Dendritic cell treated with granulocyte-macrophage colony-stimulating factor and Interleukin-4, amounts not matched to agents 40 ng/mL and 50 ng/mL, for 4 days (primary cell): Measurements from ENCODE around the gene TEX14.
A peak's percentile ranks its signal among the peaks of the same experiment; 100 is the strongest.

Source experiments
- H3K27ac Mint-ChIP-seq: one replicate; pipeline ENCODE4 v1.8.0; 2022; ENCODE audit warnings: mild to moderate bottlenecking, mixed read lengths
- H3K27me3 Mint-ChIP-seq: one replicate; pipeline ENCODE4 v1.8.0; 2022; ENCODE audit warnings: mild to moderate bottlenecking, mixed read lengths
- H3K36me3 Mint-ChIP-seq: one replicate; pipeline ENCODE4 v1.8.0; 2022; ENCODE audit warnings: low read depth, mixed read lengths
- H3K4me1 Mint-ChIP-seq: one replicate; pipeline ENCODE4 v1.8.0; 2022; ENCODE audit warnings: low read depth, mixed read lengths
- H3K4me3 Mint-ChIP-seq: one replicate; pipeline ENCODE4 v1.8.0; 2022; ENCODE audit warnings: mild to moderate bottlenecking, moderate library complexity, mixed read lengths
- H3K9me3 Mint-ChIP-seq: one replicate; pipeline ENCODE4 v1.8.0; 2022; ENCODE audit warnings: mixed read lengths
- intact Hi-C: fragments of 100-400 bp; cut with micrococcal nuclease; formaldehyde crosslinking; loops from one replicate; pipeline ENCODE4 v1.15.0; 2022

The TEX14 gene

DNA sequence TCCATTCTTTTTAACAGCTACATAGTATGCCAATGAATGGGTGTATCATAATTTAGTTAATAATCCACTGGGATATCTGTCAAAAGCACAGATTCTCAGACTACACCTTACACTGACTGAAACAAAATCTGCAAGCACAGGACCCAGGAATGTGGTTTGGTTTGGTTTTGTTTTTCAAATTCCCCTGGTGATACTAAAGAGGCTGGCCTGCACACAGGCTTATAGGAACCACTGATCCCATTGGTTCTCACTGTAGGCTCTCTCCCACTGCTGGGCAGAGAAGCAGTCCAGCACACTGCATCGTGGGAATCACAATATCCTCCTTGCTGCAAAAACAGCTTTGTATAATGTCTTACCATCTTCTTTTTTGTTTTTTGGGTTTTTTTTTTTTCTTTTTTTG is 67.1 kb downstream of the TEX14 start:
- H3K9me3 Mint-ChIP-seq: no peaks in the 10 kb centered on the region
- no peak overlapping the region for H3K4me3 Mint-ChIP-seq
- H3K4me1 Mint-ChIP-seq: peaks cover 38% of the 10 kb centered on the region
- intact Hi-C loops: no loop called here
- H3K27ac Mint-ChIP-seq: peak overlapping the region; percentile 50
- no peaks in the 10 kb centered on the region for H3K36me3 Mint-ChIP-seq
- peaks cover 10% of the 10 kb centered on the region for H3K27me3 Mint-ChIP-seq

DNA sequence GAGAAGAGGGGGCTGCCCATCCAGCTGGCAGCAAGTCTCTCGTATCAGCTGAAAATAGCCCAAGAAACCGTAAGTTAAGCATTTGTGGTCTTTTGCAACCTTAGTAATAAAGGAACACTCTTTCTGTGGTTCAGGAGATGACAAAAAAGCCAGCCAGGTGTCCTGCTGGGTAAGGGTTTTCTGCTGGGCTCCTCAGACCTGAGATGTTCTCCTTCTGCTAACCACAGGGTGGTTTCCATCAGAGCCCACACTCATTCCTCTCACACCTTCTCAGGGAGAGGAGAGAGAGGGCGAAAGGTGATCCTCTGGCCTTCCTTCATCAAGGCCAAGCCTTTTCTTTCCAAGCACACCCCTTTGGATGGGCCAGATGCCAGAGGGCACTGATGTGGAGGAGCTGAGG is 70.7 kb downstream of the TEX14 start:
- no peaks in the 10 kb centered on the region for H3K9me3 Mint-ChIP-seq
- H3K4me3 Mint-ChIP-seq: no peak overlapping the region
- intact Hi-C loops: no loop called here
- H3K36me3 Mint-ChIP-seq: no peaks in the 10 kb centered on the region
- H3K27me3 Mint-ChIP-seq: peaks cover 10% of the 10 kb centered on the region
- no peak overlapping the region for H3K27ac Mint-ChIP-seq
- H3K4me1 Mint-ChIP-seq: peaks cover 19% of the 10 kb centered on the region

DNA sequence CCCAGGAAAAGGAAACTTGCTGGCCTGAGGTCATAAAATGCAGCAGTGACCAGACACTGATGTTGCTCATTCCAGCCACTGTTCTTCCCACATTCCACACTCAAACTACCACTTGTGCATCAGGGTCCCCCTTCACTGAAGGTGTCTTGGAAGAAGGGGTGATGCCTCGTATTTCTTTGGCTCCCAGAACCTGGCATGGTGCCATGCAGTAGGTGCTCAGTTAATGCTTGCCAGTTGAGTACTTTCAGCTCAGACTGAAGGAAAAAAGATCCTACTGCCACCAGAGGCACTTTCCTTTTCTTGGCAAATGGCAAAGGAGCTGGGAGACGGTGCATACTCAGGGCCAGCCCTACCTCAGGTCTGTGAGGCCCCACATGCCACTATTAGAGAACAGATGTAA is 73.5 kb downstream of the TEX14 start:
- Mint-ChIP-seq H3K9me3 (no peaks in the 10 kb centered on the region), H3K27ac (no peak overlapping the region), H3K27me3 (peaks cover 8% of the 10 kb centered on the region), H3K4me3 (no peak overlapping the region), H3K36me3 (no peaks in the 10 kb centered on the region), H3K4me1 (peaks cover 37% of the 10 kb centered on the region)
- intact Hi-C loops: no loop called here

DNA sequence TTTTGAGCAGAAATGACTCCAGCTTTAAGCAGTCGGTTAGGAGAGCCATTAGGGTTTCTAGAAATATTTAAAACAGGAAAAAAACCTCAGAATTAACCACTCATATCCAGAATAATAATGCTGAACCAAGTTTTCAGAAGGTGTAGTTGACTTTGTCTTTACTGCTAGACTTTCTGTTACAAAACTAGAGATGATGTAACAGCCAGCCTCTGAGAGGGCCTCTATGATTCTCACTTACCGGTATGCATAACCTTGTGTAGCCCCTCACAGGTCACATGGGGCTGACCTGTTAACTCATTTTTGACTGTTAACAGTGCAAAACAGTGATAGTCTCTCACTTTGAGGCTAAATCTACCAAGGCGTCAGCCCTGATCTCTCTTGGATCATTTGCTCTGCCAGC is 74.3 kb downstream of the TEX14 start:
- intact Hi-C loops: no loop called here

DNA sequence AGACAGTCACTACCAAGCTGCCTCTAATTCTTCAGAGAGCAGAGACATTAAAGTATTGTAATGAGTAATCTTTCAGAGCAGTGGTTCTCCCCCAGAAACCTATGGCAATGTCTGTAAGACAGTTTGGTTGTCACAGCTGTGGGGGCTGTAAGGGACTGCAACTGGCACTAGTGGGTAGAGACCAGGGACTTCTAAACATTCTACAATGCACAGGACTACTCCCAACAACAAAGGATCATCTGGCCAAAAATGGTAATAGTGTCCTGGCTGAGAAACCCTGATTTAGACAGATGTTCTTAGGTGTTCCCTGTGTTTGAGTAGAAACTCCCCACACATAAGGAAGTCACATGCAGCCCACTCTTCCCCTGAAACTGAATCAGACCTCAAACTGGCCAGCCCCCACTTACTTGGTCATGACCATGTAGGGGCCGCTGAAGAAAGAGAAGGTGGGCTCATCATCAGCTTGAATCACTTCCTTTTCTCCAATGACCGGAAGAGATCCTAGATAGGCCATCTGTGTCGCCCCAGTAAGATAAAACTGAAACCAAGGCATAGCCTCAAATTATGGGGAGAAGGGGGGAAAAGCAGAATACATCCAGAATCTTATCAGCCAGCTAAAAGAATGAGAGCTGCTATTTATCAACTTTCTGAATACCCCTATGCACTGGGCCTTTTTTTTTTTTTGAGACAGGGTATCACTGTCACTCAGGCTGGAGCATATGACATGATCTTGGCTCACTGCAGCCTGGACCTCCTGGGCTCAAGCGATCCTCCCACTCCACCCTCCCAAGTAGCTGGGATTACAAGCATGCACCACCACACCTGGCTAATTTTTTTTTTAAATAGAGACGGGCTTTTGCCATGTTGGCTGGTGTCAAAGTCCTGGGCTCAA is 75.8 kb downstream of the TEX14 start:
- H3K4me1 Mint-ChIP-seq: peaks cover 34% of the 10 kb centered on the region
- peak overlapping the region; percentile 60 for H3K27ac Mint-ChIP-seq
- no peaks in the 10 kb centered on the region for H3K9me3 Mint-ChIP-seq
- intact Hi-C loops: no loop called here
- no peaks in the 10 kb centered on the region for H3K36me3 Mint-ChIP-seq
- no peak overlapping the region for H3K4me3 Mint-ChIP-seq
- H3K27me3 Mint-ChIP-seq: peaks cover 1% of the 10 kb centered on the region

More for the DNA sequence above, 74.3 kb downstream of the TEX14 start:
- H3K27me3 Mint-ChIP-seq: peaks cover 5% of the 10 kb centered on the region
- H3K36me3 Mint-ChIP-seq: no peaks in the 10 kb centered on the region
- H3K9me3 Mint-ChIP-seq: no peaks in the 10 kb centered on the region
- H3K4me3 Mint-ChIP-seq: no peak overlapping the region
- peaks cover 34% of the 10 kb centered on the region for H3K4me1 Mint-ChIP-seq
- H3K27ac Mint-ChIP-seq: no peak overlapping the region

DNA sequence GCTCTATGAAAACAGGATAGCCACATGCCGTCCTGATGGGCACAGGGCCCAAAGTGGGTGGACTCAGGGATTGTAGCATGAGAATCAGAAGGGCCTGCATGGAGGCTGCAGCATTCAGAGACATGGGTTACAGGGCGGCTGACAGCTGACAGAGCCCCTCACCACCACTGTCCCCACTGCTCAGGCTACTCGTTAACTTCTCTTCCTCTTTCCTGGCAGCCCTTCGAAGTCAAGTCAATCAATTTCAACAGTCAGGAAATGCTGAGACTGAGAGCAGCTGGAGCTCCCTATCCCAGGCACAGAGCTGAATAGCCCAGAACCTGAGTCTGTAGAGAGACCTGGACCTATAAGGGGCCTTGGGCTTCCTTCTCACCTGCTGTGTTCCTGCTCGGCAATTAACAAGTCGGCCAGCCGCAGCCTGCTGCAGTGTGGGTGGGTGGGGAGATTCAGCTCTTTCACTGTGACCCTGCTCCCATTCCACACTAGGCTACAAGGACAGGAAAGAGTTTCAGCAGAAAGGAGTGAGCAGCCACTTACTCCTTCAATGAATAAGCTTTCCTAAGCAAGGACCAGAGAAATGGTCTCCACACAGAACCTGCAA is 76.9 kb downstream of the TEX14 start:
- Mint-ChIP-seq H3K4me3 (no peak overlapping the region), H3K27ac (peak overlapping the region; percentile 60), H3K9me3 (no peaks in the 10 kb centered on the region), H3K4me1 (peaks cover 39% of the 10 kb centered on the region), H3K36me3 (no peaks in the 10 kb centered on the region), H3K27me3 (peaks cover 4% of the 10 kb centered on the region)
- intact Hi-C loops: no loop called here

DNA sequence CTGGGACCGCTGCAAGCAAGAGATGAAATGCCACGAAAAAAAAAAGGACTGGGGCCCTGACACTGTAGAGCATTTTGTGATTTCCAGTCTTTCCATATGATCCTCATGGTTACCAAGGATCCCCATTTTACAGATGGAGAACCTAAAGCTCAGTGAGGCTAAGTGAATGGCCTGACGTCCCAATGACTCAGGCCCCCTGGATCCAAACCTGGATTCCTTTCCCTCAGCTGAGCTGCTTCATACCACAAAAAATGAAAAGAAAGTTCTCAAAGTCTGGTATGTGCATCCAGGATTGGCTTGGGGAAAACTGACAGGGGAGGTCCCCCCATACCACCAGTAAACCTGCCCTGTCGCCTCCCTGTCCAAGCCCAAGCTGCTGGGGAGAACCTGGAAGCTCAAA is 80.5 kb downstream of the TEX14 start:
- Mint-ChIP-seq H3K4me3 (no peak overlapping the region), H3K27ac (no peak overlapping the region), H3K9me3 (no peaks in the 10 kb centered on the region), H3K4me1 (peaks cover 47% of the 10 kb centered on the region), H3K27me3 (peaks cover 4% of the 10 kb centered on the region), H3K36me3 (no peaks in the 10 kb centered on the region)
- intact Hi-C loops: no loop called here

DNA sequence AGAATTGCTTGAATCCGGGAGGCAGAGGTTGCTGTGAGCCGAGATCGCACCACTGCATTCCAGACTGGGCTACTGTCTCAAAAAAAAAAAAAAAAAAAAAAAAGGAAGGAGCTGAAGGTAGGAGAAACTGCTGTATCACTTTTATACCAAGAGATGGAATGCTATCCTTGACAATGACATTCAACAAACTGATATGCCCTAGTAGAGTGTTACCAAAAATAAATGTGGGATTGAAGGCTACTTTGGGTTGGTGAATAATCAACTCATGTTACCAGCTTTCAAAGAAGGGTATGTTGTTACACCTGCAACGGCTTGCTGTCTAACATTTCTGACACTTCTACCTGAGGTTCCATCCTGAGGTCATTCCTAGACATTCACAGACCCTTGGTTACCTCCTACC is 84.9 kb downstream of the TEX14 start:
- Mint-ChIP-seq H3K4me1 (peaks cover 36% of the 10 kb centered on the region), H3K4me3 (no peak overlapping the region), H3K9me3 (no peaks in the 10 kb centered on the region), H3K36me3 (no peaks in the 10 kb centered on the region), H3K27me3 (peaks cover 4% of the 10 kb centered on the region), H3K27ac (peak overlapping the region; percentile 23)
- intact Hi-C loops: no loop called here

DNA sequence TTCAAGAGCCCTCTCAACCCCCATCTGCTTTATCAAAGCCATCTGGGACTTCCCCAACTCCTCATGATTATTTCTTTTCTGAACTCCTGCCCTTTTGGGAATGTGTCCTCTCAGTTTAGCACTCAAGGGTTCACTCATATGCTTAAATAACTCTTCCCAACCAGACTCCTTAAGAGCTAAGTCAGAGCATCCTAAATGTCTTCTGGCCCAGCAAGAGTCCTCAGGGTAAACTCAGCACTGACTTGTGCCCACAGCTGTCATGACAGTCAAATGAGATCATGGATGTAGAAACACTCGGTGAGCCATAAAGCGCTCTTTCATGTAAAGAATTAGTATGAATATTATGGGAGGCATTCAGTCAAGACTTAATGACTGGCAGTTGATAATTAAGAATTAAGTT is 85.9 kb downstream of the TEX14 start:
- Mint-ChIP-seq H3K4me3 (no peak overlapping the region), H3K4me1 (peaks cover 36% of the 10 kb centered on the region), H3K36me3 (no peaks in the 10 kb centered on the region), H3K9me3 (no peaks in the 10 kb centered on the region), H3K27me3 (peaks cover 3% of the 10 kb centered on the region), H3K27ac (peak overlapping the region; percentile 83)
- intact Hi-C loops: no loop called here

DNA sequence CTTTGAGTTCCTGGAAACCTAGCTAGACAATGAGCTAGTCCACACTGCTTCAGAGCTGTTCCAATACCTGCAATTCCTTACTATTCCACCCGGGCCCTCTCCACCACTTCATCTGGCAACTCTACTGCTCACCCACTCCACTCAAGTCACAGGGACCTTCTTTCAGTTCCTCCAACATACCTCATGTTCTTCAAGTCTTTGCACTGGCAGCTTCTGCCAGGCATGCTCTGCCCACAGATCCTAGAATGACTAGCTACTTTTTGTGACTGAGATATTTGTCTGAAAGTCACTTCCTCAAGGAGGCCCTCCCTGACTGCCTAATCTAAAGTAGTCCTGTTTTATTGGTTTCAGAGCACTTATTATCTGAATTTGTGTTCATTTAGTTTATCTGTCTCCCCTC is 86.4 kb downstream of the TEX14 start:
- Mint-ChIP-seq H3K27ac (peak overlapping the region; percentile 83), H3K9me3 (no peaks in the 10 kb centered on the region), H3K27me3 (peaks cover 2% of the 10 kb centered on the region), H3K4me3 (no peak overlapping the region), H3K4me1 (peaks cover 36% of the 10 kb centered on the region), H3K36me3 (no peaks in the 10 kb centered on the region)
- intact Hi-C loops: no loop called here

DNA sequence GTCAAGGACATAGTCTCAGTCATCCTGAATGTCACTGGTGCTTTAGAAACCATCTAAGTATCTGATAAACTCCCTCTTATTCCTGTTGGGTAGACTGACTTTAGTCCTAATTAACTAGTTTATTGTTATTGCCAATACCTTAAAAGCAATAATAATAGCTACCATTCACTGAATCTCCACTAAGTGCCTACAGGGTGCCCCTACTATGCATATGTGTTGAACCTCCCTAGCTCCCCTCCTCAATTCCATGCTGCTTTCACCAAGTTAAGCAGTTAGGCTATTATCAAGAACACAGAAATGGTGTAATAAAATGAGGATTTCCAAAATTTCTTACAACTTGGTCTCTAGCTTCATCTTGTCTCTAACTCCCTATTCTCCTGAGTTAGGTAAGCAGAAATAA is 89.9 kb downstream of the TEX14 start:
- Mint-ChIP-seq H3K4me3 (no peak overlapping the region), H3K9me3 (no peaks in the 10 kb centered on the region), H3K36me3 (no peaks in the 10 kb centered on the region), H3K27me3 (peaks cover 3% of the 10 kb centered on the region), H3K4me1 (peaks cover 18% of the 10 kb centered on the region), H3K27ac (no peak overlapping the region)
- intact Hi-C loops: no loop called here

DNA sequence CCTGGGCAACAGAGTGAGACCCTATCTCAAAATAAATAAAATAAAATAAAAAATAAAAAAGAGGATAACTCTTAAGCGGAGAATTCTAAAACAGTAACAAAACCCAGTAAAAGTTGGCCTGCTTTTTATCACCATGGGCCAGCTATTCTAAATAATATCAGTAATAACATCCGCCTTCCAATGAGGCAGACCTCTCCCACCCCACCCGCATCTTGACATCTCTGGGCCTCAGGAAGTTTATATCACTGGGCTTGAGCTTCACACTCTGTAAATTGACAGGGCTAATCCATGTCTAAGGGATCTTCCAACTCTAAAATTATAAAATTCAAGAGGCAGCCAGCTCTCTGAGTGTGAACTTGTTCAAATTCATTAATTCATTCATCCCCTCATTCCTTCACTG is 94.5 kb downstream of the TEX14 start:
- Mint-ChIP-seq H3K27me3 (peaks cover 8% of the 10 kb centered on the region), H3K36me3 (no peaks in the 10 kb centered on the region), H3K27ac (no peak overlapping the region), H3K9me3 (no peaks in the 10 kb centered on the region), H3K4me1 (no peaks in the 10 kb centered on the region), H3K4me3 (no peak overlapping the region)
- intact Hi-C loops: no loop called here

DNA sequence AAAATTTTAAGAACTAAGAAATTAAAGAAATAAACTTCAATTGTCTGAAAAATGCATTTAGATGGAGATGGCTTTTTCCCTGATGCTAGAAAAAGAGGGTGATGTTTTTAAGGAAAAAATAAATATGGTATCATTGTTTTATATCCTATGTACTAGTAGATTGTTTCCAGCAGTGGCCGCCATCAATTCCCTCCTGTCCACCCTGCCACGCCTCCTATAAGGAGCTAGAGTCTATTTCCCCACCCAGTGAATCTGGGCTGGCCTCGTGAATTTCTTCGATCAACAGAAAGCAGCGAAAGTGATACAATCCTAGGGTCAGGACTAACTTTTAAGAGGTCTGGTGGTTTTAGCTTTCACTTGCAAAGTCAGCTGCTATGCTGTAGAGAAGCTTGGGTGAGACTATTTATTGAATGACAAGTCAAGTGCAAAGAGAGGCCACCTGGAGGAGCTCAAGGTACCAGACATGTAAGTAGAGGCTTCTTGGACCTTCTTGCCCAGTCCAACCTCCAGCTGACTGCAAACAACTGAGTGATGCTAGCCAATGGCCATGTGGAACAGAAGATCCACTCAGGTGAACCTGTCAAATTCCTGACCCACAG is 96.6 kb downstream of the TEX14 start:
- Mint-ChIP-seq H3K9me3 (no peaks in the 10 kb centered on the region), H3K27me3 (peaks cover 8% of the 10 kb centered on the region), H3K36me3 (no peaks in the 10 kb centered on the region), H3K27ac (no peak overlapping the region), H3K4me1 (no peaks in the 10 kb centered on the region), H3K4me3 (no peak overlapping the region)
- intact Hi-C loops: no loop called here

DNA sequence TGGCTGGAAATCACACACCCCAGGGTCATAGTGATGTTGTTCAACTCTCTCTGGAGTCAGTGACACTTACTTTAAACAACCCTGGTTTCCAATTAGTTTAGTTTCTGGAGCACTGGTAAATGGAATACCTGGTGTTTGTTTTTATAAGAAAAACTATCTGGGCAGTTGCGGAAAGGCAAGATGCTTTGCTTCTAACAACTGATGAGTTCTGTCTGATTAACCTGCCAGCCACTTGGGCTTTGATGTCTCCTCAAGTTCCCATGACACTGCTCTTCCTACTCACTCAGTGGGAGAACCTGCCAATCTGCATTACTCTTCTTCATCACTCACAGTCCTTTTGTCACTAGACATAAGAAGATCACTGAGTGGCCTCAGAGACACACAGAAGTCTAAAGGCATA is 98.7 kb downstream of the TEX14 start:
- Mint-ChIP-seq H3K4me1 (no peaks in the 10 kb centered on the region), H3K36me3 (no peaks in the 10 kb centered on the region), H3K27ac (no peak overlapping the region), H3K9me3 (no peaks in the 10 kb centered on the region), H3K27me3 (peaks cover 8% of the 10 kb centered on the region), H3K4me3 (no peak overlapping the region)
- intact Hi-C loops: no loop called here
